Left ventricle myocardium inferior (tissue), 1 donor: ENCODE results near the gene ADGRA1. TPM values are rescaled to one million over a fixed set of nuclear protein-coding genes. Genes with fewer than 3 reads are reported as not detected.

Experiments
- DNase-seq: peaks from one replicate; pipeline ENCODE4 v3.0.0-alpha.2; 2020
- H3K27ac ChIP-seq: fragments of 200-600 bp; replicated peaks from 2 replicates; pipeline ENCODE4 v1.8.0; 2021
- H3K27me3 ChIP-seq: fragments of 200-600 bp; 2 replicates; pipeline ENCODE4 v1.8.0; 2021; ENCODE audit warnings: low read depth
- H3K36me3 ChIP-seq: fragments of 200-600 bp; 2 replicates; pipeline ENCODE4 v1.8.0; 2021
- H3K4me1 ChIP-seq: fragments of 200-600 bp; 2 replicates; pipeline ENCODE4 v1.8.0; 2021
- H3K4me3 ChIP-seq: fragments of 200-600 bp; 2 replicates; pipeline ENCODE4 v1.8.0; 2021; ENCODE audit warnings: mild to moderate bottlenecking, moderate library complexity
- H3K9me3 ChIP-seq: fragments of 200-600 bp; replicated peaks from 2 replicates; pipeline ENCODE4 v1.8.0; 2021
- intact Hi-C: fragments of 100-400 bp; cut with micrococcal nuclease; formaldehyde crosslinking; loops from one replicate; pipeline ENCODE4 v1.11.0; 2022
- total RNA-seq: library from RNA; stranded (reverse); fragmentation: NEBNext Ultra II Directional; extraction: Animal tissue kit (Norgen Biotek cat#: 25700); gene quantifications from one replicate; pipeline ENCODE4 v1.2.1, GENCODE V29; 2021
- TF ChIP-seq, protein P1 (sequence below): fragments of 200-600 bp; IDR thresholded peaks from 2 replicates; pipeline ENCODE4 v1.8.0; 2021; ENCODE audit warnings: antibody characterized with exemption, mild to moderate bottlenecking, borderline replicate concordance
- donor health status: DM: no; HTN: yes; CAD: no; lungs with severe emphysema.

ADGRA1 gene
- total RNA-seq, 1 donor from 2014 or later, result not detected

DNA sequence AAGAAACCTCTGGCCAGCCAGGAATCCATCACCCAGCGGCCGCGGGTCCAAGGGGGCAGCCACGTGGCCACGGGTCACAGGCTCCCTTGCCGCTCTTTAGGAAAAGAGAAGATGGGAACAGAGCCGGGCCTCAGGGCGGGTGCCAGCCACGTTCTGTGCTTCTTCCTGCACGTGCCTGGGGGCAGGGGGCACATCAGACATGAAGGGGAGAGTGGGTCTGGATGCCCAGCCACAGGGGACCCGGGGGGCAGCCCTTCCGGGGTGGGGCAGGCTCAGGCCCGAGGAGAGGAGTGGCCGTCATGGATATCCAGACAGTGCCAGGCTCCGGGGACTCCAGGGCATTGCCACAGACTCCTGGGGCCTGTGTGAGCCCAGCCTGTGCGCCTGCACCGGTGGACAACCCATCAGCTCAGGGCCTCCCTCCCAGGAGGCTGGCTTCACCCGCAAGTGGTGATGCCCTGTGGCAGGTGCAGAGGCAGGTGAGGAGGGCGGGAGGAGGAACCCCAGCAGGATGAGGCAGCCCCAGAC lies 31.0 kb upstream of the ADGRA1 start:
- no peaks in the 10 kb centered on the region for H3K36me3 ChIP-seq
- TF ChIP-seq, protein P1, sequence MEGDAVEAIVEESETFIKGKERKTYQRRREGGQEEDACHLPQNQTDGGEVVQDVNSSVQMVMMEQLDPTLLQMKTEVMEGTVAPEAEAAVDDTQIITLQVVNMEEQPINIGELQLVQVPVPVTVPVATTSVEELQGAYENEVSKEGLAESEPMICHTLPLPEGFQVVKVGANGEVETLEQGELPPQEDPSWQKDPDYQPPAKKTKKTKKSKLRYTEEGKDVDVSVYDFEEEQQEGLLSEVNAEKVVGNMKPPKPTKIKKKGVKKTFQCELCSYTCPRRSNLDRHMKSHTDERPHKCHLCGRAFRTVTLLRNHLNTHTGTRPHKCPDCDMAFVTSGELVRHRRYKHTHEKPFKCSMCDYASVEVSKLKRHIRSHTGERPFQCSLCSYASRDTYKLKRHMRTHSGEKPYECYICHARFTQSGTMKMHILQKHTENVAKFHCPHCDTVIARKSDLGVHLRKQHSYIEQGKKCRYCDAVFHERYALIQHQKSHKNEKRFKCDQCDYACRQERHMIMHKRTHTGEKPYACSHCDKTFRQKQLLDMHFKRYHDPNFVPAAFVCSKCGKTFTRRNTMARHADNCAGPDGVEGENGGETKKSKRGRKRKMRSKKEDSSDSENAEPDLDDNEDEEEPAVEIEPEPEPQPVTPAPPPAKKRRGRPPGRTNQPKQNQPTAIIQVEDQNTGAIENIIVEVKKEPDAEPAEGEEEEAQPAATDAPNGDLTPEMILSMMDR, result no peak
- no peak overlapping the region for H3K27ac ChIP-seq
- no peak overlapping the region for H3K4me3 ChIP-seq
- DNase-seq, result no peak
- peaks cover 80% of the 10 kb centered on the region for H3K27me3 ChIP-seq
- H3K4me1 ChIP-seq, result no peaks in the 10 kb centered on the region
- no peaks in the 10 kb centered on the region for H3K9me3 ChIP-seq
- intact Hi-C loops, result no loop called here

DNA sequence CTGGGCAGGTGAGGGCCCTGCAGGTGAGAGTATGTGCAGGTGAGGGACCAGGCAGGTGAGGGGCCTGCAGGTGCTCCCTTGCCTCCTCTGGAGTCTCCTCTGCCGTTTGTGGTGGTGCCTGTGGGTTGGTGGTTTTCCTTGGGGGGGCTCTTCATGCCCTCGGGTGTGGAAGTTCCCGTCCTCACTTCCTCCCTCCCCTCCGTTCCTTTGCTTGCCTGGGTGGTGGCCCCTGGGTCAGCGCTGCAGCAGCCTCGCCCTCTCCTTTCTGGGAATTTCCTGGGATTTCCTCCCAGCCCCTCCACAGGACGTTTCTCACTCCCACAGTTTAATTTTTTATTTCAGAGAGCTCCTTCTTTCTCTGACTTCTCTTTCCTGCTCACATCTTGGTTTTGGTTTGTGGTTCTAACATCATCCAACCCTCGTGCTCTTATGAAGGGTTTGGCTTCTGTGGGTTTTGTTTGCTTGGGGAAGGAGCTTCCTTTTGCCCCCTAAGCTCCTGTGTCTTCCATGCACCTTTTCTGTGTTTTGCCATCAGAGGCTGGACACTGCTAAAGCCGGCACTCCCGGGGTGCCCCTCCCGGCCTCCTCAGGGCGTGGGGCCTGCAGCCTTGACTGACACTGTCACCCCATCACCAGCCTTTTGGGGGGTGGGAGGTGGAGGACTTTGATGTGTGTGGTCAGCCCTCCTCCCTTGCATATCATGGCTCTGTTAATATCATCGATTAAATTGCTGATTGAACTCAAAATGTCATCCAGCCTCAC lies 29.2 kb upstream of the ADGRA1 start:
- no peaks in the 10 kb centered on the region for H3K36me3 ChIP-seq
- H3K27me3 ChIP-seq, result peaks cover 66% of the 10 kb centered on the region
- H3K4me3 ChIP-seq, result no peak overlapping the region
- intact Hi-C loops, result no loop called here
- H3K4me1 ChIP-seq, result no peaks in the 10 kb centered on the region
- H3K9me3 ChIP-seq, result no peaks in the 10 kb centered on the region
- no peak overlapping the region for H3K27ac ChIP-seq
- TF ChIP-seq, protein P1, result no peak
- no peak for DNase-seq

DNA sequence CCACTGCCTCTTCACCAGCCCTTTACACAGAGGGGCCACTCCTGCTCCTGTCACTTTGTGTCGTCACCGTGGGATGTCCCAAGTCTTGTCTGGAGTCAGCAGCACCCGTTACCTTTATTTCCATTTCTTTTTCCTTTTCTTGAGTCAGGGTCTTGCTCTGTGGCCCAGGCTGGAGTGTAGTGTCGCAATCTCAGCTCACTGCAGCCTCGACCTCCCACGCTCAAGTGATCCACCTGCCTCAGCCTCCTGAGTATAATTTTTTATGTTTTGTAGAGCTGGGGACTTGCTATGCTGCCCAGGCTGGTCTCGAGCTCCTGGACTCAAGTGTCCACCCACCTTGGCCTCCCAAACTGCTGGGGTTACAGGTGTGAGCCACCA lies 28.6 kb upstream of the ADGRA1 start:
- TF ChIP-seq, protein P1, result no peak
- Histone ChIP-seq H3K4me1 (no peaks in the 10 kb centered on the region), H3K27ac (no peak overlapping the region), H3K27me3 (peaks cover 64% of the 10 kb centered on the region), H3K36me3 (no peaks in the 10 kb centered on the region), H3K9me3 (no peaks in the 10 kb centered on the region), H3K4me3 (no peak overlapping the region)
- no peak for DNase-seq
- intact Hi-C loops, result no loop called here

DNA sequence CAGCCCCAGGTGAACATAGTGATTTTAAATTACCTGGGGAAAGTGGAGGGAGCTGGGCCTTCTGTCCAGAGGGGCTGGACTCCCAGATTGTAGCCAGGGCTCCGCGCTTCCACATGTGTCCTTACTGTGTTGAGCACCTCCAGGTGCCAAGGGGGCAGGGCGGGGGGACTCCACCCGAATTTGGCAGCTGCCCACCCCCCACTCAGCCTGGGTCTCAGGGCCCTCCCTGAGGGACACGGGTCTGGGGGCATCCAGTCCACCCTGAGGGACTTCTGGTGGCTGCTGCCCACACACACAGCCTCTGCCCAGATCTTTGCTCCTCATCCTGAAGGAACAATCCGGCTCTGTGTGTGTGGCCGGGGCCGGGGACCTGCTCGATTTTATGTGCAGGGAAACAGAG lies 28.2 kb upstream of the ADGRA1 start:
- intact Hi-C loops, result no loop called here
- no peak for DNase-seq
- TF ChIP-seq, protein P1, result no peak
- Histone ChIP-seq H3K4me3 (no peak overlapping the region), H3K4me1 (no peaks in the 10 kb centered on the region), H3K27me3 (peaks cover 59% of the 10 kb centered on the region), H3K27ac (no peak overlapping the region), H3K9me3 (no peaks in the 10 kb centered on the region), H3K36me3 (no peaks in the 10 kb centered on the region)

DNA sequence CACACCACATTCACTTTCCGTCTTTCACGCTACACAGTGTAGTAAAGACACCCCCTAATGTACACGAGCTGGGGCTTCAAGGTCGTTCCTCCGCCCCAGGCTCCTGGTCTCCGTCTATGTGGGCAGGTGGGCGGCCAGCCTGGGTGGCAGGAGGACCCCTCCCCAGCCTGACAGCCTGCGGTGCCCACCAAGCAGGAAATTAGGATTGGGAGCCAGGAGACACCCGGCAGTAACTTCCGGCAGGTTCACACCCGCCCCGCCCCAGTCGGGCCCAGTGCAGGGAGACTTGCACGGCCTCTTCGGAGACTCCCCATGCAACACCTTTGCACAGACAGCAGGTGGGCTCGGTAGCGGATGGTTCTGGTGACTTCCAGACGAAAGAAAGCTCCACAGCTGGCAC lies 27.7 kb upstream of the ADGRA1 start:
- DNase-seq, result no peak
- TF ChIP-seq, protein P1, result no peak
- H3K9me3 ChIP-seq, result no peaks in the 10 kb centered on the region

More for the DNA sequence above, 27.7 kb upstream of the ADGRA1 start:
- intact Hi-C loops, result no loop called here
- Histone ChIP-seq H3K4me3 (no peak overlapping the region), H3K4me1 (no peaks in the 10 kb centered on the region), H3K27ac (no peak overlapping the region), H3K27me3 (peaks cover 55% of the 10 kb centered on the region), H3K36me3 (no peaks in the 10 kb centered on the region)
